ENCODE data around the gene FGF12. TPM values are rescaled to one million over a fixed set of nuclear protein-coding genes. Genes with fewer than 3 reads are reported as not detected.

FGF12 gene
- total RNA-seq, 1 experiment from 2014 or later = 9.7 TPM

GRCh38 chr3:192620275-192620674 is 107.1 kb downstream of the FGF12 start:
- Mint-ChIP-seq H3K36me3 (ENCODE audit: insufficient read depth, unreplicated experiment) (no peaks in the 10 kb centered on the region), H3K4me3 (ENCODE audit: low read depth, unreplicated experiment) (no peak overlapping the region), H3K27me3 (ENCODE audit: unreplicated experiment) (no peaks in the 10 kb centered on the region), H3K9me3 (ENCODE audit: low read depth, unreplicated experiment) (no peaks in the 10 kb centered on the region), H3K4me1 (ENCODE audit: low read depth, unreplicated experiment) (no peaks in the 10 kb centered on the region), H3K27ac (ENCODE audit: unreplicated experiment) (no peak overlapping the region)
- CTCF ChIA-PET = interaction anchor here (0.6 to 1.0 kb wide), 2 partner anchors 24 to 195 kb away, joined by 3 to 4 read pairs; no protein-coding TSS in a partner anchor
- TF ChIP-seq CTCF (IDR thresholded peaks at IDR 0.05; ENCODE audit: unreplicated experiment) = no peak
- DNase-seq = no peak
- intact Hi-C loops (cut with micrococcal nuclease; ENCODE audit: unreplicated experiment) = no loop called here
- no TSS peak for BruUV-seq (replicated peaks)

GRCh38 chr3:192611411-192611810 is 115.9 kb downstream of the FGF12 start:
- Mint-ChIP-seq H3K27me3 (ENCODE audit: unreplicated experiment) (no peaks in the 10 kb centered on the region), H3K4me3 (ENCODE audit: low read depth, unreplicated experiment) (no peak overlapping the region), H3K27ac (ENCODE audit: unreplicated experiment) (no peak overlapping the region), H3K4me1 (ENCODE audit: low read depth, unreplicated experiment) (peaks cover 7% of the 10 kb centered on the region), H3K36me3 (ENCODE audit: insufficient read depth, unreplicated experiment) (no peaks in the 10 kb centered on the region), H3K9me3 (ENCODE audit: low read depth, unreplicated experiment) (no peaks in the 10 kb centered on the region)
- no TSS peak for BruUV-seq (replicated peaks)
- DNase-seq = no peak
- no peak for TF ChIP-seq CTCF (IDR thresholded peaks at IDR 0.05; ENCODE audit: unreplicated experiment)
- intact Hi-C loops (cut with micrococcal nuclease; ENCODE audit: unreplicated experiment) = no loop called here
- CTCF ChIA-PET = interaction anchor here (0.8 kb wide), 1 partner anchor 29 kb away, joined by 3 read pairs; no protein-coding TSS in a partner anchor

- Mint-ChIP-seq H3K27me3 (ENCODE audit: unreplicated experiment) (no peaks in the 10 kb centered on the region), H3K36me3 (ENCODE audit: insufficient read depth, unreplicated experiment) (no peaks in the 10 kb centered on the region), H3K9me3 (ENCODE audit: low read depth, unreplicated experiment) (no peaks in the 10 kb centered on the region), H3K27ac (ENCODE audit: unreplicated experiment) (no peak overlapping the region), H3K4me3 (ENCODE audit: low read depth, unreplicated experiment) (no peak overlapping the region), H3K4me1 (ENCODE audit: low read depth, unreplicated experiment) (peaks cover 7% of the 10 kb centered on the region)
- CTCF ChIA-PET = no interaction called here
- no peak for TF ChIP-seq CTCF (IDR thresholded peaks at IDR 0.05; ENCODE audit: unreplicated experiment)
- intact Hi-C loops (cut with micrococcal nuclease; ENCODE audit: unreplicated experiment) = no loop called here
- BruUV-seq (replicated peaks) = no TSS peak
- no peak for DNase-seq
These were observed 118.4 kb downstream of the FGF12 start for GRCh38 chr3:192608726-192609600.

- no peak for DNase-seq
- intact Hi-C loops (cut with micrococcal nuclease; ENCODE audit: unreplicated experiment) = no loop called here
- no peaks in the 10 kb centered on the region for H3K36me3 Mint-ChIP-seq (ENCODE audit: insufficient read depth, unreplicated experiment)
- peaks cover 5% of the 10 kb centered on the region for H3K9me3 Mint-ChIP-seq (ENCODE audit: low read depth, unreplicated experiment)
- peaks cover 7% of the 10 kb centered on the region for H3K4me1 Mint-ChIP-seq (ENCODE audit: low read depth, unreplicated experiment)
- H3K27ac Mint-ChIP-seq (ENCODE audit: unreplicated experiment) = no peak overlapping the region
- H3K4me3 Mint-ChIP-seq (ENCODE audit: low read depth, unreplicated experiment) = no peak overlapping the region
- no peaks in the 10 kb centered on the region for H3K27me3 Mint-ChIP-seq (ENCODE audit: unreplicated experiment)
- no TSS peak for BruUV-seq (replicated peaks)
- CTCF ChIA-PET = interaction anchor here (0.7 to 1.1 kb wide), 4 partner anchors 12 to 725 kb away, joined by 3 to 4 read pairs (median 4); no protein-coding TSS in a partner anchor
- no peak for TF ChIP-seq CTCF (IDR thresholded peaks at IDR 0.05; ENCODE audit: unreplicated experiment)
These were observed 119.5 kb downstream of the FGF12 start for GRCh38 chr3:192607798-192608197.

Data from Calu3 (cell line).